Calu3 (cell line): Measurements from ENCODE around the gene ZNF169. TPM values are rescaled to one million over a fixed set of nuclear protein-coding genes. Genes with fewer than 3 reads are reported as not detected.
"Not testable (repeated sequence)": the region's sequence is repeated elsewhere in the genome, so short reads cannot be mapped to it uniquely, and the experiment has no call there.

Experiments used
- BruUV-seq: library from RNA; stranded (reverse); fragments of 400-500 nt; replicated peaks from 2 replicates; lab custom pipeline; 2021; lab: Mats Ljungman, UMichigan
- CTCF ChIA-PET: fragments of 300-600 bp; sonication (Branson Sonifier 250); formaldehyde crosslinking; loops from one replicate; lab custom pipeline; 2022; ENCODE audit warnings: antibody characterized with exemption; lab: Charles Lee
- DNase-seq: peaks from one replicate; pipeline ENCODE4 v3.0.0; 2022
- H3K27ac Mint-ChIP-seq: one replicate; pipeline ENCODE4 v1.8.0; 2022; ENCODE audit warnings: mixed read lengths; ENCODE audit not compliant: unreplicated experiment
- H3K27me3 Mint-ChIP-seq: one replicate; pipeline ENCODE4 v1.8.0; 2022; ENCODE audit warnings: mixed read lengths; ENCODE audit not compliant: unreplicated experiment
- H3K36me3 Mint-ChIP-seq: one replicate; pipeline ENCODE4 v1.8.0; 2022; ENCODE audit warnings: mild to moderate bottlenecking, moderate library complexity, mixed read lengths; ENCODE audit not compliant: insufficient read depth, unreplicated experiment
- H3K4me1 Mint-ChIP-seq: one replicate; pipeline ENCODE4 v1.8.0; 2022; ENCODE audit warnings: mild to moderate bottlenecking, low read depth, mixed read lengths; ENCODE audit not compliant: unreplicated experiment
- H3K4me3 Mint-ChIP-seq: one replicate; pipeline ENCODE4 v1.8.0; 2022; ENCODE audit warnings: mild to moderate bottlenecking, low read depth, moderate library complexity, mixed read lengths; ENCODE audit not compliant: unreplicated experiment
- H3K9me3 Mint-ChIP-seq: one replicate; pipeline ENCODE4 v1.8.0; 2022; ENCODE audit warnings: low read depth, mixed read lengths; ENCODE audit not compliant: unreplicated experiment
- CTCF ChIP-seq: fragments of 200-600 bp; IDR thresholded peaks from one replicate; pipeline ENCODE4 v1.8.0; 2022; ENCODE audit warnings: antibody characterized with exemption; ENCODE audit not compliant: unreplicated experiment
- intact Hi-C: fragments of 100-400 bp; cut with micrococcal nuclease; formaldehyde crosslinking; loops from one replicate; pipeline ENCODE4 v1.10.0; 2022; ENCODE audit not compliant: unreplicated experiment
- total RNA-seq: library from RNA; stranded (reverse); gene quantifications from 2 replicates; pipeline ENCODE4 v1.2.3, GENCODE V29; 2022

Gene ZNF169
- total RNA-seq, 1 experiment from 2014 or later: 5.2 TPM

GRCh38 chr9:94213511-94214124, 45.5 kb upstream of the ZNF169 start:
- CTCF ChIA-PET: interaction anchor here (0.6 to 2.0 kb wide), 11 partner anchors 47 to 769 kb away, joined by 3 to 20 read pairs (median 3); no protein-coding TSS in a partner anchor
- no TSS peak for BruUV-seq
- Mint-ChIP-seq H3K4me1 (peaks cover 8% of the 10 kb centered on the region), H3K4me3 (no peak overlapping the region), H3K36me3 (no peaks in the 10 kb centered on the region), H3K27ac (no peak overlapping the region), H3K27me3 (peaks cover 5% of the 10 kb centered on the region), H3K9me3 (no peaks in the 10 kb centered on the region)
- intact Hi-C loops: loop anchor here (1.0 kb wide), 2 partner anchors 148 to 199 kb away; no protein-coding TSS in a partner anchor
- peak; percentile 60 for DNase-seq
- TF ChIP-seq CTCF: peak; percentile 24

GRCh38 chr9:94222870-94223269, 36.2 kb upstream of the ZNF169 start:
- Mint-ChIP-seq H3K36me3 (no peaks in the 10 kb centered on the region), H3K27me3 (peaks cover 12% of the 10 kb centered on the region), H3K4me1 (no peaks in the 10 kb centered on the region), H3K9me3 (no peaks in the 10 kb centered on the region), H3K27ac (no peak overlapping the region), H3K4me3 (no peak overlapping the region)
- intact Hi-C loops: no loop called here
- BruUV-seq: no TSS peak
- DNase-seq: no peak
- CTCF ChIA-PET: no interaction called here
- TF ChIP-seq CTCF: no peak

- BruUV-seq, intact Hi-C loops: not testable (repeated sequence)
- CTCF ChIA-PET: interaction anchor here (0.6 kb wide), 1 partner anchor 47 kb away, joined by 7 read pairs; no protein-coding TSS in a partner anchor
These were observed 33.7 kb upstream of the ZNF169 start for GRCh38 chr9:94225413-94225812.

GRCh38 chr9:94228616-94229015, 30.5 kb upstream of the ZNF169 start:
- Mint-ChIP-seq H3K27ac (no peak overlapping the region), H3K36me3 (no peaks in the 10 kb centered on the region), H3K9me3 (no peaks in the 10 kb centered on the region), H3K27me3 (no peaks in the 10 kb centered on the region), H3K4me3 (no peak overlapping the region), H3K4me1 (no peaks in the 10 kb centered on the region)
- intact Hi-C loops: no loop called here
- BruUV-seq: no TSS peak
- no peak for TF ChIP-seq CTCF
- no peak for DNase-seq
- CTCF ChIA-PET: no interaction called here

More at GRCh38 chr9:94225413-94225812, 33.7 kb upstream of the ZNF169 start:
- not testable (repeated sequence) for H3K4me1 Mint-ChIP-seq, H3K36me3 Mint-ChIP-seq, H3K4me3 Mint-ChIP-seq, H3K27me3 Mint-ChIP-seq, H3K27ac Mint-ChIP-seq, H3K9me3 Mint-ChIP-seq, DNase-seq

GRCh38 chr9:94232428-94232827, 26.7 kb upstream of the ZNF169 start:
- Mint-ChIP-seq H3K36me3 (no peaks in the 10 kb centered on the region), H3K4me1 (no peaks in the 10 kb centered on the region), H3K9me3 (no peaks in the 10 kb centered on the region), H3K27ac (no peak overlapping the region), H3K4me3 (no peak overlapping the region), H3K27me3 (no peaks in the 10 kb centered on the region)
- CTCF ChIA-PET: no interaction called here
- TF ChIP-seq CTCF: no peak
- DNase-seq: no peak
- intact Hi-C loops: no loop called here
- no TSS peak for BruUV-seq

- CTCF ChIA-PET, H3K4me3 Mint-ChIP-seq, H3K36me3 Mint-ChIP-seq: not testable (repeated sequence)
These were observed 18.0 kb upstream of the ZNF169 start for GRCh38 chr9:94241098-94241497.

More at GRCh38 chr9:94241098-94241497, 18.0 kb upstream of the ZNF169 start:
- intact Hi-C loops, H3K4me1 Mint-ChIP-seq, DNase-seq, H3K27me3 Mint-ChIP-seq, BruUV-seq, H3K27ac Mint-ChIP-seq, H3K9me3 Mint-ChIP-seq: not testable (repeated sequence)
